ENCODE measurements around the gene ZNF254.

ZNF254 gene

DNA sequence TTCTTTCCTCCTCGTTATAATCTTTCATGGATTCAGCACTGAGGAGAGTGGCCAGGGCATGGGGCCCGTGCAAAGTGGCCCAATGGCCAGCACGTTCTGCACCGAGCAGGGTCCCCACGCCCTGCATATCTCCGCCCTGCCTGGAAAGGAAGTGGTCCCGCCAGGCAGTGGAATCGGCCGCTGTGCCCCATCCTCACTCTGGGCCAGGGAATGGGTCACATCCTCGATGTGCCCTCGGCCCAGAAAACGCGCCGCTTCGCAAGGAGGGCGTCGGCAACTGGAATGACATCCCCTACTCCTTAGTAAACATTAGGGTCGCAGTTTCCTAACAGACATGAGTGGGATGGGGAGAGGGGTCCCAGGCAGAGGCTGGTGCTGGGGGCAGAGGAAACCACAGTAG lies 90.7 kb downstream of the ZNF254 start:
- TF ChIP-seq JUND (IDR thresholded peaks at IDR 0.05; ENCODE audit: low read depth): no peak
- no peak for DNase-seq (ENCODE audit: low read depth in 1 of 2, low spot score in 1 of 2)
- in situ Hi-C loops (cut with HindIII; ENCODE audit: low pct_unique_long_range_greater_than_20kb, low sequenced_read_pairs): no loop called here

- no peak for TF ChIP-seq JUND (IDR thresholded peaks at IDR 0.05; ENCODE audit: low read depth)
- DNase-seq (ENCODE audit: low read depth in 1 of 2, low spot score in 1 of 2): no peak
- in situ Hi-C loops (cut with HindIII; ENCODE audit: low pct_unique_long_range_greater_than_20kb, low sequenced_read_pairs): no loop called here
These were observed 91.2 kb downstream of the ZNF254 start for GRCh38 chr19:24178207-24178606.
